ENCODE results near the gene FAM98B. TPM values are rescaled to one million over a fixed set of nuclear protein-coding genes. Genes with fewer than 3 reads are reported as not detected.

Gene FAM98B
- total RNA-seq, 3 donors from 2014 or later (not counting 1 experiment from before 2014, with no cell fraction given), result 27.5 to 34.0 (median 29.0) TPM

DNA sequence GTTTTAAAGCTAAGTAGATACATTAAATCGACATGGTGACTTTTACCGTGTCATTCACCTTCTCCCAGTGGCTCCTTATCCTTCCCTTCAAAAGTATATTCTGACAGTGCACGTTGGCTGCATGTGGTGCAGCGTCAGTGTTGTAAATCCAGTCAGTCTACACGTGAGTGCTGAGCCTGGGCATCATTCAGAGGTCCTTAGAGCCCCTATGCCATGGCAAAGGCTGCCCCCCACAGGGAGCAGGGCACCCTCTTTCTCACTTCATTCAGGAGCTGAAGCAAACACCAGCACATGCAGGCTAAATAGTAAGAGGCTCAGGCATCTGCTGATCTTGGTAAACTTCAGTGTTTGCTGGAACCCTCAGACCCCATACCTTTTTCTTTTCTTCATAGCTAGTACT is 67.4 kb downstream of the FAM98B start:
- peaks cover 26 to 47% of the 10 kb centered on the region in 2 donors for H3K4me1 Mint-ChIP-seq
- H3K9me3 ChIP-seq (ENCODE audit: control insufficient read depth, insufficient read depth, low read length), result no peaks in the 10 kb centered on the region
- no peak overlapping the region for H3K27ac ChIP-seq (ENCODE audit: low read length)
- no peaks in the 10 kb centered on the region for H3K27me3 Mint-ChIP-seq (ENCODE audit: low read depth in 2 of 2)
- no peak overlapping the region for H3K4me3 ChIP-seq (ENCODE audit: low read length)
- ATAC-seq, result no peak
- H3K36me3 Mint-ChIP-seq, result peaks cover 9% of the 10 kb centered on the region
- H3K4me3 Mint-ChIP-seq, result no peak overlapping the region
- no peaks in the 10 kb centered on the region for H3K27me3 ChIP-seq (ENCODE audit: control insufficient read depth, insufficient read depth, low read length)
- H3K9me3 Mint-ChIP-seq, result no peaks in the 10 kb centered on the region
- no peak for DNase-seq
- WGBS (ENCODE audit: insufficient coverage), result 88% methylated on average over 5 of the region's 5 CpGs
- peak overlapping the region; percentile 76 to 79 for H3K27ac Mint-ChIP-seq
- peaks cover 68% of the 10 kb centered on the region for H3K36me3 ChIP-seq (ENCODE audit: control insufficient read depth, insufficient read depth, low read length)
- TF ChIP-seq, protein P1, sequence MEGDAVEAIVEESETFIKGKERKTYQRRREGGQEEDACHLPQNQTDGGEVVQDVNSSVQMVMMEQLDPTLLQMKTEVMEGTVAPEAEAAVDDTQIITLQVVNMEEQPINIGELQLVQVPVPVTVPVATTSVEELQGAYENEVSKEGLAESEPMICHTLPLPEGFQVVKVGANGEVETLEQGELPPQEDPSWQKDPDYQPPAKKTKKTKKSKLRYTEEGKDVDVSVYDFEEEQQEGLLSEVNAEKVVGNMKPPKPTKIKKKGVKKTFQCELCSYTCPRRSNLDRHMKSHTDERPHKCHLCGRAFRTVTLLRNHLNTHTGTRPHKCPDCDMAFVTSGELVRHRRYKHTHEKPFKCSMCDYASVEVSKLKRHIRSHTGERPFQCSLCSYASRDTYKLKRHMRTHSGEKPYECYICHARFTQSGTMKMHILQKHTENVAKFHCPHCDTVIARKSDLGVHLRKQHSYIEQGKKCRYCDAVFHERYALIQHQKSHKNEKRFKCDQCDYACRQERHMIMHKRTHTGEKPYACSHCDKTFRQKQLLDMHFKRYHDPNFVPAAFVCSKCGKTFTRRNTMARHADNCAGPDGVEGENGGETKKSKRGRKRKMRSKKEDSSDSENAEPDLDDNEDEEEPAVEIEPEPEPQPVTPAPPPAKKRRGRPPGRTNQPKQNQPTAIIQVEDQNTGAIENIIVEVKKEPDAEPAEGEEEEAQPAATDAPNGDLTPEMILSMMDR (IDR thresholded peaks at IDR 0.05), result no peak
- intact Hi-C loops (cut with micrococcal nuclease), result loop anchor here (10.0 kb wide), 1 partner anchor 47 kb away; no protein-coding TSS in a partner anchor
- H3K4me1 ChIP-seq (ENCODE audit: control insufficient read depth, insufficient read depth, low read length), result no peaks in the 10 kb centered on the region

DNA sequence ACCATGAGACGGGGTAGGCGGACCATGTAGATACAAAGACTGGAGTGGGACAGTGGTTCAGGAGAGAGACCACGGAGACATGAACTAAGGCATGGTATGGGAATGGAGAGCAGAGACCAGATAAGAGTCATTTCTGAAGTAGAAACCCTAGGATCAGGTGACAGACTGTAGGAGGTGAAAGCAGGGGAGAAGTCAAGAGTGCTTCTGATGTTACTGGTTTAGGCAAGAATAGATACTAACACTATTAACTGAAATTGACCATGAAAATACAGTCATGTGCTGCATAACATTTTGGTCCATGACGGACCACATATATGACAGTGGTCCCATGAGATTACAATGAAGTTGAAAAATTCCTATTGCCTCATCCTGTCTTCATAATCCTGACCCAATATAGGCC is 69.0 kb downstream of the FAM98B start:
- no peaks in the 10 kb centered on the region for H3K27me3 Mint-ChIP-seq (ENCODE audit: low read depth in 2 of 2)
- Histone ChIP-seq H3K4me1 (ENCODE audit: control insufficient read depth, insufficient read depth, low read length) (no peaks in the 10 kb centered on the region), H3K4me3 (ENCODE audit: low read length) (no peak overlapping the region), H3K27ac (ENCODE audit: low read length) (no peak overlapping the region), H3K36me3 (ENCODE audit: control insufficient read depth, insufficient read depth, low read length) (peaks cover 58% of the 10 kb centered on the region), H3K9me3 (ENCODE audit: control insufficient read depth, insufficient read depth, low read length) (no peaks in the 10 kb centered on the region), H3K27me3 (ENCODE audit: control insufficient read depth, insufficient read depth, low read length) (no peaks in the 10 kb centered on the region)
- H3K27ac Mint-ChIP-seq, result peak overlapping the region; percentile 58 to 79
- 92% methylated on average over 4 of the region's 4 CpGs for whole genome bisulfite sequencing (ENCODE audit: insufficient coverage)
- intact Hi-C loops (cut with micrococcal nuclease), result loop anchor here (10.0 kb wide), 1 partner anchor 48 kb away; no protein-coding TSS in a partner anchor
- no peak overlapping the region for H3K4me3 Mint-ChIP-seq
- peaks cover 5% of the 10 kb centered on the region for H3K36me3 Mint-ChIP-seq
- no peaks in the 10 kb centered on the region for H3K9me3 Mint-ChIP-seq
- no peak for DNase-seq
- TF ChIP-seq, protein P1 (IDR thresholded peaks at IDR 0.05), result no peak
- ATAC-seq, result no peak
- H3K4me1 Mint-ChIP-seq, result peaks cover 29 to 53% of the 10 kb centered on the region in 2 donors

DNA sequence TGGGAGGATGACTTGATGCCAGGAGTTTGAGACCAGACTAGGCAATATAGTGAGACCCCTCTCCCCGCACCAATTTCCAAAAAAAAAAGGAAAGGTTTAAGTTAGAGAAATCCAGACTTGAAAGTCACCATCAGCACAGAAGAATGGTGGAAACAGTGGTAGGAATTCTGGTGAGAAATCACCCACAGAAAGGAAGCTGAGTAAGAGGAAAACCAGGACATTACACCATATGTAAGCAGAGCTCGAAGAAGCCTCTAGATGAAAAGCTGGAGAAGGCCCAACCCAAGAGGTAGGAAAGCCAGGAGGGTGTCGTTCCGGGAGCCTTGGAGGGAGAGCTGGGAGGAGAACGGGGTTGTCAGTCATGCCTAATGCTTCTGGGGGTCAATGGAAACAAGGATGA is 70.2 kb downstream of the FAM98B start:
- Mint-ChIP-seq H3K4me3 (no peak overlapping the region), H3K9me3 (no peaks in the 10 kb centered on the region), H3K27me3 (ENCODE audit: low read depth in 2 of 2) (no peaks in the 10 kb centered on the region), H3K36me3 (peaks cover 5% of the 10 kb centered on the region), H3K27ac (peak overlapping the region; percentile 39 to 66), H3K4me1 (peaks cover 42 to 57% of the 10 kb centered on the region in 2 donors)
- Histone ChIP-seq H3K4me1 (ENCODE audit: control insufficient read depth, insufficient read depth, low read length) (no peaks in the 10 kb centered on the region), H3K27ac (ENCODE audit: low read length) (no peak overlapping the region), H3K9me3 (ENCODE audit: control insufficient read depth, insufficient read depth, low read length) (no peaks in the 10 kb centered on the region), H3K4me3 (ENCODE audit: low read length) (no peak overlapping the region), H3K36me3 (ENCODE audit: control insufficient read depth, insufficient read depth, low read length) (peaks cover 48% of the 10 kb centered on the region), H3K27me3 (ENCODE audit: control insufficient read depth, insufficient read depth, low read length) (no peaks in the 10 kb centered on the region)
- whole genome bisulfite sequencing (ENCODE audit: insufficient coverage), result 97% methylated on average over 4 of the region's 5 CpGs
- ATAC-seq, result no peak
- TF ChIP-seq, protein P1 (IDR thresholded peaks at IDR 0.05), result no peak
- intact Hi-C loops (cut with micrococcal nuclease), result loop anchor here (10.0 kb wide), 1 partner anchor 49 kb away; no protein-coding TSS in a partner anchor
- DNase-seq, result no peak

DNA sequence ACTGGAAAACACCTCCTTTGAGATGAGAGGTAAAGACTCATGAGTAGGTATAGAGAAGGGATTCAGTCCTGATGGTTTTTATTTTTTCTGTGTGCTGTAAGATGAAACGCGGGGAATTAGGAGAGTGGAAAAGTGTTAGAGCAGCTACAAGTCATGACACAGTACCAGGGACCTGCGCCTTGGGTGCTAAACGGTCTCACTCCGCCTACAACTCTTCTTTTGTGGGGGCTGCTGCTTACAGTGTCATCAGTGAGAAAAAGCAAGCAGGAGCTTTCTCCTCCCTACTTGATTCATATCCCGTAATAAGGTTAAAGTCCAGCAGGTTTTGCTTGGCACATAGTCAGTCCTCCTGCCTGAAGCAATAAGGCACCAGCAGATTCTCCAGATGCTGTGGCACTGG is 71.6 kb downstream of the FAM98B start:
- Histone ChIP-seq H3K27me3 (ENCODE audit: control insufficient read depth, insufficient read depth, low read length) (no peaks in the 10 kb centered on the region), H3K27ac (ENCODE audit: low read length) (no peak overlapping the region), H3K4me3 (ENCODE audit: low read length) (no peak overlapping the region), H3K36me3 (ENCODE audit: control insufficient read depth, insufficient read depth, low read length) (peaks cover 45% of the 10 kb centered on the region), H3K9me3 (ENCODE audit: control insufficient read depth, insufficient read depth, low read length) (no peaks in the 10 kb centered on the region), H3K4me1 (ENCODE audit: control insufficient read depth, insufficient read depth, low read length) (no peaks in the 10 kb centered on the region)
- Mint-ChIP-seq H3K36me3 (peaks cover 5% of the 10 kb centered on the region), H3K9me3 (no peaks in the 10 kb centered on the region), H3K27ac (peak overlapping the region; percentile 15 to 23), H3K4me1 (peaks cover 55 to 70% of the 10 kb centered on the region in 2 donors), H3K4me3 (no peak overlapping the region), H3K27me3 (ENCODE audit: low read depth in 2 of 2) (no peaks in the 10 kb centered on the region)
- intact Hi-C loops (cut with micrococcal nuclease), result loop anchor here (10.0 kb wide), 1 partner anchor 51 kb away; no protein-coding TSS in a partner anchor
- no peak for DNase-seq
- 94% methylated on average over 6 of the region's 6 CpGs for WGBS (ENCODE audit: insufficient coverage)
- no peak for ATAC-seq
- TF ChIP-seq, protein P1 (IDR thresholded peaks at IDR 0.05), result no peak

Data from natural killer cell (primary cell).